ENCODE results near the gene TASOR.

The TASOR gene

GRCh38 chr3:56681984-56682461 lies 1.0 kb downstream of the TASOR start:
- H3K36me3 ChIP-seq (ENCODE audit: insufficient read depth, low read length), result peaks cover 11% of the 10 kb centered on the region
- peaks cover 25% of the 10 kb centered on the region for H3K27me3 ChIP-seq (ENCODE audit: insufficient read depth, low read length)
- peaks cover 31% of the 10 kb centered on the region for H3K4me1 ChIP-seq (ENCODE audit: insufficient read depth, low read length)
- under 1% methylated on average over 8 of the region's 10 CpGs for WGBS
- peak overlapping the region; percentile 98 for H3K27ac ChIP-seq (ENCODE audit: low read depth, low read length)
- peak overlapping the region; percentile 90 for H3K4me3 ChIP-seq (ENCODE audit: low read length)
- H3K9ac ChIP-seq (ENCODE audit: low read depth, low read length), result peak overlapping the region; percentile 98
- peaks cover 9% of the 10 kb centered on the region for H3K9me3 ChIP-seq (ENCODE audit: insufficient read depth, low read depth, low read length)

GRCh38 chr3:56680054-56680580 lies 2.9 kb downstream of the TASOR start:
- Histone ChIP-seq H3K9ac (ENCODE audit: low read depth, low read length) (no peak overlapping the region), H3K9me3 (ENCODE audit: insufficient read depth, low read depth, low read length) (peaks cover 9% of the 10 kb centered on the region), H3K4me3 (ENCODE audit: low read length) (peak overlapping the region; percentile 20), H3K36me3 (ENCODE audit: insufficient read depth, low read length) (peaks cover 11% of the 10 kb centered on the region), H3K4me1 (ENCODE audit: insufficient read depth, low read length) (peaks cover 31% of the 10 kb centered on the region), H3K27ac (ENCODE audit: low read depth, low read length) (no peak overlapping the region), H3K27me3 (ENCODE audit: insufficient read depth, low read length) (peaks cover 18% of the 10 kb centered on the region)

GRCh38 chr3:56677286-56677685 lies 5.8 kb downstream of the TASOR start:
- H3K27me3 ChIP-seq (ENCODE audit: insufficient read depth, low read length), result no peaks in the 10 kb centered on the region
- H3K36me3 ChIP-seq (ENCODE audit: insufficient read depth, low read length), result peaks cover 27% of the 10 kb centered on the region
- H3K9me3 ChIP-seq (ENCODE audit: insufficient read depth, low read depth, low read length), result no peaks in the 10 kb centered on the region
- 86% methylated on average over 1 of the region's 1 CpG for WGBS
- no peak overlapping the region for H3K27ac ChIP-seq (ENCODE audit: low read depth, low read length)
- H3K4me3 ChIP-seq (ENCODE audit: low read length), result no peak overlapping the region
- peaks cover 28% of the 10 kb centered on the region for H3K4me1 ChIP-seq (ENCODE audit: insufficient read depth, low read length)
- no peak overlapping the region for H3K9ac ChIP-seq (ENCODE audit: low read depth, low read length)

GRCh38 chr3:56673781-56674457 lies 9.1 kb downstream of the TASOR start:
- Histone ChIP-seq H3K4me3 (ENCODE audit: low read length) (no peak overlapping the region), H3K9ac (ENCODE audit: low read depth, low read length) (no peak overlapping the region), H3K36me3 (ENCODE audit: insufficient read depth, low read length) (peaks cover 50% of the 10 kb centered on the region), H3K4me1 (ENCODE audit: insufficient read depth, low read length) (no peaks in the 10 kb centered on the region), H3K27ac (ENCODE audit: low read depth, low read length) (no peak overlapping the region), H3K9me3 (ENCODE audit: insufficient read depth, low read depth, low read length) (no peaks in the 10 kb centered on the region), H3K27me3 (ENCODE audit: insufficient read depth, low read length) (no peaks in the 10 kb centered on the region)
- WGBS, result 100% methylated on average over 2 of the region's 2 CpGs

GRCh38 chr3:56667973-56668579 lies 15.0 kb downstream of the TASOR start:
- H3K27me3 ChIP-seq (ENCODE audit: insufficient read depth, low read length), result no peaks in the 10 kb centered on the region
- H3K9ac ChIP-seq (ENCODE audit: low read depth, low read length), result no peak overlapping the region
- H3K4me3 ChIP-seq (ENCODE audit: low read length), result no peak overlapping the region
- 97% methylated on average over 3 of the region's 3 CpGs for WGBS
- H3K27ac ChIP-seq (ENCODE audit: low read depth, low read length), result no peak overlapping the region
- H3K9me3 ChIP-seq (ENCODE audit: insufficient read depth, low read depth, low read length), result no peaks in the 10 kb centered on the region
- H3K36me3 ChIP-seq (ENCODE audit: insufficient read depth, low read length), result peaks cover 98% of the 10 kb centered on the region
- no peaks in the 10 kb centered on the region for H3K4me1 ChIP-seq (ENCODE audit: insufficient read depth, low read length)

GRCh38 chr3:56664823-56665222 lies 18.2 kb downstream of the TASOR start:
- no peak overlapping the region for H3K4me3 ChIP-seq (ENCODE audit: low read length)
- H3K9me3 ChIP-seq (ENCODE audit: insufficient read depth, low read depth, low read length), result no peaks in the 10 kb centered on the region
- H3K9ac ChIP-seq (ENCODE audit: low read depth, low read length), result no peak overlapping the region
- 97% methylated on average over 2 of the region's 2 CpGs for WGBS
- H3K27me3 ChIP-seq (ENCODE audit: insufficient read depth, low read length), result no peaks in the 10 kb centered on the region
- no peaks in the 10 kb centered on the region for H3K4me1 ChIP-seq (ENCODE audit: insufficient read depth, low read length)
- H3K36me3 ChIP-seq (ENCODE audit: insufficient read depth, low read length), result peaks cover 97% of the 10 kb centered on the region
- no peak overlapping the region for H3K27ac ChIP-seq (ENCODE audit: low read depth, low read length)

- no peak overlapping the region for H3K4me3 ChIP-seq (ENCODE audit: low read length)
- no peaks in the 10 kb centered on the region for H3K9me3 ChIP-seq (ENCODE audit: insufficient read depth, low read depth, low read length)
- no peak overlapping the region for H3K9ac ChIP-seq (ENCODE audit: low read depth, low read length)
- peaks cover 81% of the 10 kb centered on the region for H3K36me3 ChIP-seq (ENCODE audit: insufficient read depth, low read length)
- H3K4me1 ChIP-seq (ENCODE audit: insufficient read depth, low read length), result 0 out of 2 replicates have a peak, but pooled peaks cover 5% of the 10 kb centered on the region
- WGBS, result no CpG with 5 or more reads among the region's 1 CpG
- no peak overlapping the region for H3K27ac ChIP-seq (ENCODE audit: low read depth, low read length)
- no peaks in the 10 kb centered on the region for H3K27me3 ChIP-seq (ENCODE audit: insufficient read depth, low read length)
These were observed 27.4 kb downstream of the TASOR start for GRCh38 chr3:56655709-56656108.

- Histone ChIP-seq H3K4me3 (ENCODE audit: low read length) (no peak overlapping the region), H3K9me3 (ENCODE audit: insufficient read depth, low read depth, low read length) (no peaks in the 10 kb centered on the region), H3K27me3 (ENCODE audit: insufficient read depth, low read length) (no peaks in the 10 kb centered on the region), H3K36me3 (ENCODE audit: insufficient read depth, low read length) (peaks cover 81% of the 10 kb centered on the region), H3K4me1 (ENCODE audit: insufficient read depth, low read length) (0 out of 2 replicates have a peak, but pooled peaks cover 5% of the 10 kb centered on the region), H3K27ac (ENCODE audit: low read depth, low read length) (no peak overlapping the region), H3K9ac (ENCODE audit: low read depth, low read length) (no peak overlapping the region)
- WGBS, result 100% methylated on average over 1 of the region's 1 CpG
These were observed 28.6 kb downstream of the TASOR start for GRCh38 chr3:56654460-56654859.

- Histone ChIP-seq H3K9ac (ENCODE audit: low read depth, low read length) (no peak overlapping the region), H3K27ac (ENCODE audit: low read depth, low read length) (no peak overlapping the region), H3K27me3 (ENCODE audit: insufficient read depth, low read length) (no peaks in the 10 kb centered on the region), H3K4me1 (ENCODE audit: insufficient read depth, low read length) (no peaks in the 10 kb centered on the region), H3K9me3 (ENCODE audit: insufficient read depth, low read depth, low read length) (no peaks in the 10 kb centered on the region), H3K36me3 (ENCODE audit: insufficient read depth, low read length) (peaks cover 86% of the 10 kb centered on the region), H3K4me3 (ENCODE audit: low read length) (no peak overlapping the region)
- 79% methylated on average over 1 of the region's 2 CpGs for WGBS
These were observed 37.7 kb downstream of the TASOR start for GRCh38 chr3:56645407-56645806.

- peaks cover 80% of the 10 kb centered on the region for H3K36me3 ChIP-seq (ENCODE audit: insufficient read depth, low read length)
- 90% methylated on average over 5 of the region's 9 CpGs for WGBS
These were observed 49.2 kb downstream of the TASOR start for GRCh38 chr3:56633602-56634535.

More at GRCh38 chr3:56633602-56634535, 49.2 kb downstream of the TASOR start:
- Histone ChIP-seq H3K27me3 (ENCODE audit: insufficient read depth, low read length) (no peaks in the 10 kb centered on the region), H3K4me3 (ENCODE audit: low read length) (no peak overlapping the region), H3K27ac (ENCODE audit: low read depth, low read length) (no peak overlapping the region), H3K4me1 (ENCODE audit: insufficient read depth, low read length) (no peaks in the 10 kb centered on the region), H3K9ac (ENCODE audit: low read depth, low read length) (no peak overlapping the region), H3K9me3 (ENCODE audit: insufficient read depth, low read depth, low read length) (no peaks in the 10 kb centered on the region)
